ENCODE data around the gene CLDN2.
"Not testable (repeated sequence)": the region's sequence is repeated elsewhere in the genome, so short reads cannot be mapped to it uniquely, and the experiment has no call there.

Gene CLDN2

GRCh38 chrX:106919932-106920452, at the start of gene CLDN2:
TSS of gene CLDN2 (plus strand) at chrX:106920402. CDS start at chrX:106928229, 7,827 bp downstream.
- CTCF ChIA-PET: no interaction called here
- TF ChIP-seq, protein P1, sequence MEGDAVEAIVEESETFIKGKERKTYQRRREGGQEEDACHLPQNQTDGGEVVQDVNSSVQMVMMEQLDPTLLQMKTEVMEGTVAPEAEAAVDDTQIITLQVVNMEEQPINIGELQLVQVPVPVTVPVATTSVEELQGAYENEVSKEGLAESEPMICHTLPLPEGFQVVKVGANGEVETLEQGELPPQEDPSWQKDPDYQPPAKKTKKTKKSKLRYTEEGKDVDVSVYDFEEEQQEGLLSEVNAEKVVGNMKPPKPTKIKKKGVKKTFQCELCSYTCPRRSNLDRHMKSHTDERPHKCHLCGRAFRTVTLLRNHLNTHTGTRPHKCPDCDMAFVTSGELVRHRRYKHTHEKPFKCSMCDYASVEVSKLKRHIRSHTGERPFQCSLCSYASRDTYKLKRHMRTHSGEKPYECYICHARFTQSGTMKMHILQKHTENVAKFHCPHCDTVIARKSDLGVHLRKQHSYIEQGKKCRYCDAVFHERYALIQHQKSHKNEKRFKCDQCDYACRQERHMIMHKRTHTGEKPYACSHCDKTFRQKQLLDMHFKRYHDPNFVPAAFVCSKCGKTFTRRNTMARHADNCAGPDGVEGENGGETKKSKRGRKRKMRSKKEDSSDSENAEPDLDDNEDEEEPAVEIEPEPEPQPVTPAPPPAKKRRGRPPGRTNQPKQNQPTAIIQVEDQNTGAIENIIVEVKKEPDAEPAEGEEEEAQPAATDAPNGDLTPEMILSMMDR (IDR thresholded peaks at IDR 0.05; ENCODE audit: control extremely low read depth, extremely low read depth, low read depth, missing control alignments): no peak
- POLR2A ChIA-PET: no interaction called here
- DNase-seq (ENCODE audit: extremely low spot score): no peak

DNA sequence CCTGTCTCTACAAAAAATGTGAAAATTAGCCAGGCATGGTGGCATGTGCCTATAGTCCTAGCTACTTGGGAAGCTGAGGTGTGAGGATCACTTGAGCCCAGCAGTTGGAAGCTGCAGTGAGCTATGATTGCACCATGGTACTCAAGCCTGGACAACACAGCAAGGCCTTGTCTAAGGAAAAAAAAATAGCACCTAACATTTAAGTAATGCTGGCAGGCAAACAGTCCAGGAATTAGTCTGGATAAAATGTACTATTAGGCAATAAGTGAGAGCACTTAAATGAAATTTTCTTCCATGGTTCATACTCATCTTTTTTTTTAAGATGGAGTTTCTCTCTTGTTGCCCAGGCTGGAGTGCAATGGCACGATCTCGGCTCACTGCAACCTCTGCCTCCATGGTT, 47.4 kb upstream of the CLDN2 start:
- DNase-seq (ENCODE audit: extremely low spot score); POLR2A ChIA-PET: not testable (repeated sequence)
- CTCF ChIA-PET: interaction anchor here (1.5 kb wide), 1 partner anchor 9 kb away, joined by 3 read pairs; no protein-coding TSS in a partner anchor

DNA sequence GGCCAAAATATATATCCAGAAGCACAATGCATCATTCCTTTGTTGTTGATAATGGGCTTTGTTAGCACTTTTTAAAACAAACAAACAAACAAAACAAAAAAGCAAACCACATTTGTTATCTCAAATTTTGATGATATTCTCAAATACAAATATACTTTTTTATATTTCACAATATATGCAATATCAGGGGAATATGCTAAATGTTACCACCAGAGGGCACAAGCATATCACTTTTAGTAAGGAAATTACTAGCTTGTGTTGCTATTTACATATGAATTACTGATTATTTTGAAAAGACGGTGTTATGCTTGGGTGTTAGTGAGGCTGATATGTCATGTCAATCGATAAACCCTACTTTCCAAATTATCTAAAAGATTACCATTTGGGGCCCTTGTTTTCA, 46.1 kb upstream of the CLDN2 start:
- ChIA-PET POLR2A (interaction anchor here (0.6 kb wide), 1 partner anchor 902 kb away, joined by 4 read pairs; no protein-coding TSS in a partner anchor), CTCF (interaction anchor here (1.1 to 2.6 kb wide), 2 partner anchors 20 to 555 kb away, joined by 3 to 7 read pairs; no protein-coding TSS in a partner anchor)
- peak; percentile 13 for DNase-seq (ENCODE audit: extremely low spot score)
- TF ChIP-seq, protein P1 (IDR thresholded peaks at IDR 0.05; ENCODE audit: control extremely low read depth, extremely low read depth, low read depth, missing control alignments): peak; percentile 39

- POLR2A ChIA-PET: no interaction called here
- TF ChIP-seq, protein P1 (IDR thresholded peaks at IDR 0.05; ENCODE audit: control extremely low read depth, extremely low read depth, low read depth, missing control alignments): no peak
- CTCF ChIA-PET: interaction anchor here (0.7 to 2.6 kb wide), 3 partner anchors 8 to 1018 kb away, joined by 3 to 7 read pairs (median 3); no protein-coding TSS in a partner anchor
- DNase-seq (ENCODE audit: extremely low spot score): no peak
Measured at GRCh38 chrX:106875151-106875550, 45.1 kb upstream of the CLDN2 start.

- CTCF ChIA-PET: no interaction called here
- TF ChIP-seq, protein P1 (IDR thresholded peaks at IDR 0.05; ENCODE audit: control extremely low read depth, extremely low read depth, low read depth, missing control alignments): no peak
- no peak for DNase-seq (ENCODE audit: extremely low spot score)
- POLR2A ChIA-PET: no interaction called here
Measured at GRCh38 chrX:106889468-106889867, 30.7 kb upstream of the CLDN2 start.

- TF ChIP-seq, protein P1 (IDR thresholded peaks at IDR 0.05; ENCODE audit: control extremely low read depth, extremely low read depth, low read depth, missing control alignments): no peak
- DNase-seq (ENCODE audit: extremely low spot score): no peak
- ChIA-PET POLR2A (no interaction called here), CTCF (interaction anchor here (1.8 kb wide), 1 partner anchor 28 kb away, joined by 3 read pairs; no protein-coding TSS in a partner anchor)
Measured at GRCh38 chrX:106891762-106892460, 28.3 kb upstream of the CLDN2 start.

GRCh38 chrX:106894392-106894909, 25.8 kb upstream of the CLDN2 start:
- DNase-seq (ENCODE audit: extremely low spot score): peak; percentile 34
- POLR2A ChIA-PET: no interaction called here
- CTCF ChIA-PET: interaction anchor here (0.8 to 1.9 kb wide), 11 partner anchors 9 to 884 kb away, joined by 3 to 9 read pairs (median 3); partner anchors contain the start of gene RIPPLY1
- TF ChIP-seq, protein P1 (IDR thresholded peaks at IDR 0.05; ENCODE audit: control extremely low read depth, extremely low read depth, low read depth, missing control alignments): peak; percentile 60
